Esophagus squamous epithelium (tissue), 5 donors: ENCODE data around the gene CLP1. TPM values are rescaled to one million over a fixed set of nuclear protein-coding genes. Genes with fewer than 3 reads are reported as not detected.
"Not testable (repeated sequence)": the region's sequence is repeated elsewhere in the genome, so short reads cannot be mapped to it uniquely, and the experiment has no call there.

ENCODE experiments used
- DNase-seq: peaks from one replicate; lab custom pipeline; 2025; lab: John Stamatoyannopoulos, UW
- H3K27ac ChIP-seq, 4 donors: fragments of 200-600 bp; sonication (generic); one replicate each; pipeline ENCODE4 v1.5.1; 2016 to 2019; ENCODE audit warnings: mild to moderate bottlenecking in 1 of 4
- H3K27me3 ChIP-seq, 4 donors: fragments of 200-600 bp; sonication (generic); 1 replicate in 3 of 4; 2 replicates in 1 of 4; pipeline versions ENCODE4 v1.5.1 to v1.6.0; 2017 to 2021; ENCODE audit warnings: antibody characterized with exemption in 1 of 4
- H3K36me3 ChIP-seq, 3 donors: fragments of 200-600 bp; sonication (generic); one replicate each; pipeline ENCODE4 v1.5.1; 2016 to 2019
- H3K4me1 ChIP-seq, 3 donors: fragments of 200-600 bp; sonication (generic); one replicate each; pipeline ENCODE4 v1.5.1; 2017 to 2019
- H3K4me3 ChIP-seq, 4 donors: fragments of 200-600 bp; sonication (generic); 1 replicate in 3 of 4; 2 replicates in 1 of 4; pipeline ENCODE4 v1.5.1; 2016 to 2019; ENCODE audit warnings: mild to moderate bottlenecking in 2 of 4, moderate library complexity in 1 of 4
- H3K9me3 ChIP-seq, 3 donors: fragments of 200-600 bp; sonication (generic); one replicate each; pipeline ENCODE4 v1.5.1; 2016 to 2019
- POLR2A ChIP-seq, 4 donors: fragments of 450-650 bp; IDR thresholded peaks; one replicate each; pipeline ENCODE4 v1.6.1; 2017; ENCODE audit warnings: antibody characterized with exemption in 4 of 4, mild to moderate bottlenecking in 4 of 4, moderate library complexity in 3 of 4
- WGBS, 2 donors: methylation state at CpG; one replicate each; pipeline ENCODE4 v1.1.5; 2018; 5-methylcytosine and 5-hydroxymethylcytosine counted together
- intact Hi-C: fragments of 100-400 bp; cut with DNase I; formaldehyde crosslinking; loops from one replicate; pipeline ENCODE4 v1.15.0; 2022
- total RNA-seq, 4 donors: library from RNA; depleted of rRNA; stranded (reverse); fragments of >200 nt; gene quantifications; one replicate each; pipeline ENCODE4 v1.1.0, GENCODE V29; 2016
- TF ChIP-seq, protein P1 (sequence below), 6 experiments: fragments of 450-650 bp in 4 of 6; fragments of 200-600 bp in 2 of 6; sonication (generic) in 2 of 6; IDR thresholded peaks; one replicate each; pipeline ENCODE4 v1.5.1; 2016 to 2019; ENCODE audit warnings: antibody characterized with exemption in 6 of 6, mild to moderate bottlenecking in 4 of 6, moderate library complexity in 4 of 6
- donor health status: DM: yes; HTN: yes; CAD: no.

The CLP1 gene
- total RNA-seq, 4 donors from 2014 or later: 9.5 to 26.6 (median 14.7) TPM

DNA sequence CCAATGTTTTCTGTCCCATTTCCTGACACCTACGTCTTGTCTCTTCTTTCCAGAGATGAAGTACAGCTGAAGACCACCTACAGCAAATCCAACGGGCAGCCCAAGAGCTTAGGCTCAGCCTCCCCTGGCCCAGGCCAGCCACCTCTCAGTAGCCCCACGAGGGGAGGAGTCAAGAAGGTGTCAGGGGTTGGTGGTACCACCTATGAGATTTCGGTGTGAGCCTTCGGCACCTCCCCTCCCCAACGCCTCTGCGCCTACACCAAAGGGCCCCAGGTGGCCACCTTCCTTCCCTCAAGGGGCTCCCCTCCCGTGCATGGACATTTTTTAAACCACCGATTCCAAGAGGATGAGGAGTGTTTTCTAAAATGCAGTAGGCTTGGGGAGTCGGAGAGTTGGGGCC is 42.3 kb downstream of the CLP1 start:
- Histone ChIP-seq H3K4me1 (no peaks in the 10 kb centered on the region), H3K9me3 (no peaks in the 10 kb centered on the region), H3K4me3 (no peak overlapping the region), H3K27ac (no peak overlapping the region), H3K27me3 (no peaks in the 10 kb centered on the region), H3K36me3 (peaks cover 34 to 99% (median 63%) of the 10 kb centered on the region in 3 donors)
- 83 to 89% methylated on average over 5 to 7 of the region's 10 CpGs for WGBS, 2 donors
- DNase-seq: no peak
- no peak for TF ChIP-seq POLR2A (IDR thresholded peaks at IDR 0.05)
- TF ChIP-seq, protein P1, sequence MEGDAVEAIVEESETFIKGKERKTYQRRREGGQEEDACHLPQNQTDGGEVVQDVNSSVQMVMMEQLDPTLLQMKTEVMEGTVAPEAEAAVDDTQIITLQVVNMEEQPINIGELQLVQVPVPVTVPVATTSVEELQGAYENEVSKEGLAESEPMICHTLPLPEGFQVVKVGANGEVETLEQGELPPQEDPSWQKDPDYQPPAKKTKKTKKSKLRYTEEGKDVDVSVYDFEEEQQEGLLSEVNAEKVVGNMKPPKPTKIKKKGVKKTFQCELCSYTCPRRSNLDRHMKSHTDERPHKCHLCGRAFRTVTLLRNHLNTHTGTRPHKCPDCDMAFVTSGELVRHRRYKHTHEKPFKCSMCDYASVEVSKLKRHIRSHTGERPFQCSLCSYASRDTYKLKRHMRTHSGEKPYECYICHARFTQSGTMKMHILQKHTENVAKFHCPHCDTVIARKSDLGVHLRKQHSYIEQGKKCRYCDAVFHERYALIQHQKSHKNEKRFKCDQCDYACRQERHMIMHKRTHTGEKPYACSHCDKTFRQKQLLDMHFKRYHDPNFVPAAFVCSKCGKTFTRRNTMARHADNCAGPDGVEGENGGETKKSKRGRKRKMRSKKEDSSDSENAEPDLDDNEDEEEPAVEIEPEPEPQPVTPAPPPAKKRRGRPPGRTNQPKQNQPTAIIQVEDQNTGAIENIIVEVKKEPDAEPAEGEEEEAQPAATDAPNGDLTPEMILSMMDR (IDR thresholded peaks at IDR 0.05): no peak
- intact Hi-C loops: no loop called here

- H3K9me3 ChIP-seq: no peaks in the 10 kb centered on the region
- no peak for DNase-seq
- no peaks in the 10 kb centered on the region for H3K27me3 ChIP-seq
- intact Hi-C loops: no loop called here
- 65 to 74% methylated on average over 2 to 3 of the region's 3 CpGs for WGBS, 2 donors
- no peak overlapping the region for H3K4me3 ChIP-seq
- H3K4me1 ChIP-seq: no peaks in the 10 kb centered on the region
- TF ChIP-seq POLR2A (IDR thresholded peaks at IDR 0.05): no peak
- TF ChIP-seq, protein P1 (IDR thresholded peaks at IDR 0.05): no peak
- peaks cover 36 to 97% (median 57%) of the 10 kb centered on the region in 3 donors for H3K36me3 ChIP-seq
- no peak overlapping the region for H3K27ac ChIP-seq
Measured at GRCh38 chr11:57700425-57700824, 42.9 kb downstream of the CLP1 start.

GRCh38 chr11:57703341-57703740 is 45.8 kb downstream of the CLP1 start:
- peaks cover 0 to 5% (median 0%) of the 10 kb centered on the region in 3 donors for H3K4me1 ChIP-seq
- H3K4me3 ChIP-seq: no peak overlapping the region
- DNase-seq: no peak
- 50 to 79% methylated on average over 4 of the region's 4 CpGs for WGBS, 2 donors
- H3K27ac ChIP-seq: peak overlapping the region in 1 of 4 donors; percentile 39
- H3K36me3 ChIP-seq: peaks cover 23 to 81% (median 29%) of the 10 kb centered on the region in 3 donors
- no peaks in the 10 kb centered on the region for H3K27me3 ChIP-seq
- TF ChIP-seq POLR2A (IDR thresholded peaks at IDR 0.05): no peak
- TF ChIP-seq, protein P1 (IDR thresholded peaks at IDR 0.05): no peak
- intact Hi-C loops: no loop called here
- H3K9me3 ChIP-seq: no peaks in the 10 kb centered on the region

DNA sequence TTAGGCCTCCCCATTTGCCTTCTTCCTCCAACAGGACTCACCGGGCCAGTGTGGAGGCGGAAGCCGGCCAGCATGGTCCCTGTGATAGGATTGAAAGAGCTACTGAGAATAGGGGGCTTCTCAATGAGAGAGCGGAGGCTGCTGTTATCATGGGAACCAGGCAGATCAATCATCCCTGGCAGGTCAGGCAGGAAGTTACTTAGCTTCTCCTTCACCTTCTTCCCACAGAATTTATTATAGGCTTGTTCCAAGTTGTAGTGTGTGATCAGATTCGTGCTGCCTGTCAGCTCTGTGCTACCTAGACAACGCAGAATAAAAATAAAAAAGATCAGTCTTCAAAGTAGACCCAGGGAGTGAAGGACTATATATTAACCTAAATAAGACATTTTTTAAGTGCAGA is 47.4 kb downstream of the CLP1 start:
- WGBS, 2 donors: 83 to 93% methylated on average over 6 of the region's 6 CpGs
- H3K27me3 ChIP-seq: no peaks in the 10 kb centered on the region
- no peaks in the 10 kb centered on the region for H3K9me3 ChIP-seq
- H3K4me1 ChIP-seq: peaks cover 0 to 8% (median 3%) of the 10 kb centered on the region in 3 donors
- no peak overlapping the region for H3K4me3 ChIP-seq
- no peak for TF ChIP-seq POLR2A (IDR thresholded peaks at IDR 0.05)
- TF ChIP-seq, protein P1 (IDR thresholded peaks at IDR 0.05): no peak
- H3K36me3 ChIP-seq: peaks cover 7 to 74% (median 16%) of the 10 kb centered on the region in 3 donors
- no peak overlapping the region for H3K27ac ChIP-seq
- DNase-seq: no peak
- intact Hi-C loops: no loop called here

- H3K27me3 ChIP-seq, H3K9me3 ChIP-seq, DNase-seq, H3K4me3 ChIP-seq, intact Hi-C loops, H3K27ac ChIP-seq: not testable (repeated sequence)
- WGBS, 2 donors: 90 to 93% methylated on average over 8 of the region's 8 CpGs
- peaks cover 2 to 13% (median 4%) of the 10 kb centered on the region in 3 donors for H3K4me1 ChIP-seq
- peaks cover 5 to 69% (median 13%) of the 10 kb centered on the region in 3 donors for H3K36me3 ChIP-seq
Measured at GRCh38 chr11:57705432-57705831, 47.9 kb downstream of the CLP1 start.
